Endothelial cell of umbilical vein (primary cell): ENCODE measurements around the gene RECQL5. TPM values are rescaled to one million over a fixed set of nuclear protein-coding genes. Genes with fewer than 3 reads are reported as not detected.
A peak's percentile ranks its signal among the peaks of the same experiment; 100 is the strongest.

Experiments used
- BruUV-seq: library from RNA; stranded (reverse); fragments of 400-500 nt; replicated peaks from 2 replicates; lab custom pipeline; 2021; lab: Mats Ljungman, UMichigan
- CTCF ChIA-PET: fragments of 300-600, 350-600 bp; sonication (Branson Sonifier 250); formaldehyde crosslinking; loops from one replicate; lab custom pipeline; 2021; ENCODE audit warnings: antibody characterized with exemption, inconsistent platforms; lab: Charles Lee
- POLR2A ChIA-PET: fragments of 300-600, 350-600 bp; sonication (Branson Sonifier 250); formaldehyde crosslinking; loops from one replicate; lab custom pipeline; 2021; ENCODE audit warnings: antibody characterized with exemption, inconsistent platforms; lab: Charles Lee
- DNase-seq: peaks from one replicate; pipeline ENCODE4 v3.0.0-alpha.2; 2011; ENCODE audit warnings: low read depth, low spot score
- FAIRE-seq: peaks from 2 replicates; lab custom pipeline; 2011; peaks lifted over from hg19 to GRCh38; lab: Jason Lieb, UNC
- H2AFZ ChIP-seq: 2 replicates; pipeline ENCODE4 v1.6.0; 2012; ENCODE audit warnings: low read depth, low read length, control low read depth, inconsistent platforms
- H3K27ac ChIP-seq: 2 replicates; pipeline ENCODE4 v1.5.1; 2011; ENCODE audit warnings: low read depth, mild to moderate bottlenecking, control low read depth, low read length, moderate library complexity; ENCODE audit not compliant: insufficient read depth
- H3K27me3 ChIP-seq, 2 experiments: 2 replicates each; pipeline versions ENCODE4 v1.6.0 to v1.6.1; 2011; ENCODE audit warnings: low read length in 2 of 2, mixed read lengths in 1 of 2; ENCODE audit not compliant: control insufficient read depth in 2 of 2, insufficient read depth in 2 of 2
- H3K36me3 ChIP-seq, 2 experiments: 2 replicates in 1 of 2; 3 replicates in 1 of 2; pipeline ENCODE4 v1.5.1; 2011; ENCODE audit warnings: low read length in 2 of 2, mild to moderate bottlenecking in 1 of 2, moderate library complexity in 1 of 2; ENCODE audit not compliant: control insufficient read depth in 2 of 2, insufficient read depth in 2 of 2; ENCODE audit errors: extremely low read depth in 1 of 2
- H3K4me1 ChIP-seq: 3 replicates; pipeline ENCODE4 v1.5.1; 2011; ENCODE audit warnings: mild to moderate bottlenecking, low read length; ENCODE audit not compliant: control insufficient read depth, insufficient read depth; ENCODE audit errors: extremely low read depth
- H3K4me2 ChIP-seq: 2 replicates; pipeline ENCODE4 v1.6.1; 2011; ENCODE audit warnings: low read length, control low read depth, mixed read lengths; ENCODE audit not compliant: insufficient read depth
- H3K4me3 ChIP-seq, 3 experiments: fragments of 200-600 bp in 1 of 3; sonication (generic), shearing (Covaris generic) in 1 of 3; replicated peaks in 1 of 3; 2 replicates each; pipeline ENCODE4 v1.5.1; 2011 to 2016; ENCODE audit warnings: control low read depth in 3 of 3, low read length in 3 of 3, mild to moderate bottlenecking in 2 of 3, inconsistent platforms in 1 of 3, low read depth in 1 of 3, moderate library complexity in 1 of 3; ENCODE audit not compliant: insufficient read depth in 1 of 3
- H3K79me2 ChIP-seq: 2 replicates; pipeline ENCODE4 v1.6.0; 2012; ENCODE audit warnings: low read length, inconsistent platforms; ENCODE audit not compliant: control insufficient read depth, insufficient read depth
- H3K9ac ChIP-seq: replicated peaks from 2 replicates; pipeline ENCODE3; 2011; ENCODE audit warnings: low read length, control low read depth; ENCODE audit not compliant: insufficient read depth; ENCODE audit errors: extremely low read depth
- H3K9me1 ChIP-seq: replicated peaks from 3 replicates; pipeline ENCODE4 v1.6.0; 2011; ENCODE audit warnings: mild to moderate bottlenecking, low read length; ENCODE audit not compliant: control insufficient read depth, insufficient read depth; ENCODE audit errors: extremely low read depth
- H3K9me3 ChIP-seq: replicated peaks from 2 replicates; pipeline ENCODE4 v1.5.1; 2012; ENCODE audit warnings: low read length, inconsistent platforms; ENCODE audit not compliant: control insufficient read depth, insufficient read depth
- H4K20me1 ChIP-seq: replicated peaks from 2 replicates; pipeline ENCODE3; 2011; ENCODE audit warnings: mild to moderate bottlenecking, low read length; ENCODE audit not compliant: control insufficient read depth, insufficient read depth; ENCODE audit errors: extremely low read depth
- CTCF ChIP-seq, 2 donors: IDR thresholded peaks; 1 replicate in 1 of 2; 2 replicates in 1 of 2; pipeline ENCODE4 v1.5.1; 2011; ENCODE audit warnings: low read length in 2 of 2, mild to moderate bottlenecking in 2 of 2, moderate library complexity in 2 of 2, control low read depth in 1 of 2, inconsistent platforms in 1 of 2, low read depth in 1 of 2; ENCODE audit not compliant: insufficient read depth in 1 of 2; ENCODE audit errors: extremely low read depth in 1 of 2
- GATA2 ChIP-seq: IDR thresholded peaks from 2 replicates; pipeline ENCODE4 v1.7.0; 2011; ENCODE audit warnings: low read depth, mild to moderate bottlenecking, moderate library complexity, mixed read lengths, low read length; ENCODE audit not compliant: insufficient read length, insufficient read depth
- MAX ChIP-seq: IDR thresholded peaks from 2 replicates; pipeline ENCODE4 v1.6.1; 2011; ENCODE audit not compliant: insufficient read depth, insufficient read length
- dilution Hi-C: fragments of 300-500 bp; cut with MboI; formaldehyde crosslinking; loops from one replicate; pipeline ENCODE4 v1.15.0; 2019; ENCODE audit warnings: low sequenced_read_pairs; ENCODE audit not compliant: extremely low pct_ligation_motif_present
- intact Hi-C: fragments of 100-400 bp; cut with micrococcal nuclease; formaldehyde crosslinking; loops from one replicate; pipeline ENCODE4 v1.10.0; 2022
- polyA plus RNA-seq, 4 experiments: library from polyadenylated mRNA; depleted of rRNA in 3 of 4; stranded (reverse) in 3 of 4; unstranded in 1 of 4; fragments of >200 nt; gene quantifications; 2 replicates each; pipeline versions ENCODE4 v1.2.1 to v1.2.3, GENCODE V29; 2011 to 2012; ENCODE audit warnings: missing spikeins in 1 of 4
- total RNA-seq: library from RNA; stranded (reverse); gene quantifications from 2 replicates; pipeline ENCODE4 v1.2.3, GENCODE V29; 2021

RECQL5 gene
- total and polyA plus RNA-seq, 2 donors (not counting 3 experiments of a cell fraction or from before 2014, with no cell fraction given): 21.3 to 30.7 TPM

GRCh38 chr17:75658237-75658636 is 8.7 kb downstream of the RECQL5 start:
- Histone ChIP-seq H2AFZ (no peak overlapping the region), H3K4me3 (no peak overlapping the region), H3K9ac (no peak overlapping the region), H3K27ac (no peak overlapping the region), H4K20me1 (no peaks in the 10 kb centered on the region), H3K79me2 (no peaks in the 10 kb centered on the region), H3K27me3 (no peaks in the 10 kb centered on the region), H3K36me3 (peaks cover 0 to 16% of the 10 kb centered on the region in 2 experiments), H3K9me1 (no peaks in the 10 kb centered on the region), H3K9me3 (no peaks in the 10 kb centered on the region), H3K4me1 (peaks cover 8% of the 10 kb centered on the region), H3K4me2 (no peak overlapping the region)
- FAIRE-seq (no peak), DNase-seq (no peak)
- ChIA-PET POLR2A (interaction anchor here (1.6 kb wide), 1 partner anchor 13 kb away, joined by 6 read pairs; a partner anchor contains a TSS), CTCF (interaction anchor here (19.2 kb wide), 1 partner anchor 23 kb away, joined by 446 read pairs; the partner anchor contains the start of gene SMIM5)
- intact Hi-C loops: no loop called here
- no peak for TF ChIP-seq GATA2
- dilution Hi-C loops: no loop called here
- no TSS peak for BruUV-seq

- H2AFZ ChIP-seq: no peak overlapping the region
- DNase-seq: peak; percentile 45
- ChIA-PET CTCF (interaction anchor here (0.6 to 19.2 kb wide), 20 partner anchors 9 to 275 kb away, joined by 3 to 446 read pairs (median 5); partner anchors contain the start of genes ITGB4, RECQL5, SAP30BP and SMIM5), POLR2A (no interaction called here)
- no peaks in the 10 kb centered on the region for H3K9me3 ChIP-seq
- H3K4me1 ChIP-seq: peaks cover 8% of the 10 kb centered on the region
- peak overlapping the region; percentile 5 for H3K4me2 ChIP-seq
- no peaks in the 10 kb centered on the region for H3K9me1 ChIP-seq
- H3K4me3 ChIP-seq: no peak overlapping the region
- peak overlapping the region; percentile 36 for H3K27ac ChIP-seq
- no peaks in the 10 kb centered on the region for H4K20me1 ChIP-seq
- H3K79me2 ChIP-seq: no peaks in the 10 kb centered on the region
- TF ChIP-seq CTCF (IDR thresholded peaks at IDR 0.05; ENCODE audit: extremely low read depth in 1 of 2, insufficient read depth in 1 of 2, low read depth in 1 of 2, low read length in 2 of 2) (peak; percentile 17 to 20), MAX (no peak)
- dilution Hi-C loops: no loop called here
- no peaks in the 10 kb centered on the region for H3K27me3 ChIP-seq
- H3K9ac ChIP-seq: peak overlapping the region; percentile 16
- peak; percentile 43 for FAIRE-seq
- no TSS peak for BruUV-seq
- intact Hi-C loops: loop anchor here (1.0 kb wide), 1 partner anchor 8 kb away; a partner anchor contains a TSS
- peaks cover 6 to 10% of the 10 kb centered on the region in 2 experiments for H3K36me3 ChIP-seq
Measured at GRCh38 chr17:75654176-75654575, 12.8 kb downstream of the RECQL5 start.
